ENCODE measurements around the gene BBX.

BBX gene

DNA sequence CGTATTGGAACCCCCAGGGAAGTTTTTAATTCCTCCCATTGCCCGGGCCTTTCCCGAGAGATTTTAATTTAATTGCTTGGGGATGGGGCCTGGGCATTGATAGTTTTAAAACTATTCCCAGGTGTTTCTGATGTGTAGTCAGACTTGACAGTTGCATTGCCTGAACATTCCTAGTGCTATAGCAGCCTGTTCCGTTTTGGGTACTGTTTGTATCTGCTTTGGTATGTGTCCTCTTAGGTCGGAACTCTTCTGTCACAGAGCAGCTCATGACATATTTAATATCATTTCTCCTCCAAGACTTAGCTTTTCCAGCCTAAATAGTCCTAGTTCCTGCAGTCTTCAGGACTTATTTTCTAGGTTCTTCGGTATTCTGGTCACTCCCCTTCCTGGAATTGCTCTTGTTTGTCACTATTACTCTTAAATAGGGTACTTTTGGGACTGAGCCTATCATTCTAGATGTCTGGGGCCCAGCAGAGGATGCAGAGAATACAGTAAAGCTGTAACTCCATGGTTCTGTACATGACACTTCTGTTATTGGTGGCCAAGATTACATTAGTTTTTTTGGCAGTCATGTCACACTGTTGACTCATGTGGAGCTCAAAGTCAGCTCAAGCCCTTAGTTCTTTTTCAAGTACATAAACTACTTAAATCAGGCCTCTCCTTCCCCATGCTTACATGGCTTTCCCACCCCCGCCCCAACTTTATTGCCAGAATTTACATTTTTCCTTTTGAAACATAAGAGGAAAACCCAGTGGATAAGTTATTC is 81.5 kb downstream of the BBX start:
- no peak for DNase-seq

DNA sequence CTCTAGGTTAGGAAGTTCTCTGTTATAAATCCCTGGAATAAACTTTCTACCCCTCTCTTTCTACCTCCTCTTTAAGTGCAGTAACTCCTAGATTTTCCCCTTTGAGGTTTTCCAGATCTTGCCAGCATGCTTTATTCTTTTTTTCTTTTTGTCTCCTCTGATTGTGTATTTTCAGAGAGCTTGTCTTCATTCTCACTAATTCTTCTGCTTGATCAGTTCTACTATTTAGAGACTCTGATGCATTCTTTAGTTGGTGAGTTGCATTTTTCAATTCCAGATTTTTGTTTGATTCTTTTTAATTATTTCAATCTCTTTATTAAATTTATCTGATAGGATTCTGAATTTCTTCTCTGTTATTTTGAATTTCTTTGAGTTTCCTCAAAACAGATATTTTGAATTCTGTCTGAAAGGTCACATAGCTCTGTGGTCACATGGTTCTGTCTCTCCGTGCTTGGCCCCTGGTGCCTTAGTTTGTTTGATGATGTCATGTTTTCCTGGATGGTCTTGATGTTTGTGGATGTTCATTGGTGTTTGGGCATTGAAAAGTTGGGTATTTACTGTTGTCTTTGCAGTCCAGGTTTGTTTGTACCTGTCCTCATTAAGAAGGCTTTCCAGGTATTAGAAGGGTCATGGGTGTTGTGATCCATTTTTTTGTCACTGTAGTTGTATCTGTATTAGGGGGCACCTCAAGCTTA is 89.2 kb downstream of the BBX start:
- no peak for DNase-seq

DNA sequence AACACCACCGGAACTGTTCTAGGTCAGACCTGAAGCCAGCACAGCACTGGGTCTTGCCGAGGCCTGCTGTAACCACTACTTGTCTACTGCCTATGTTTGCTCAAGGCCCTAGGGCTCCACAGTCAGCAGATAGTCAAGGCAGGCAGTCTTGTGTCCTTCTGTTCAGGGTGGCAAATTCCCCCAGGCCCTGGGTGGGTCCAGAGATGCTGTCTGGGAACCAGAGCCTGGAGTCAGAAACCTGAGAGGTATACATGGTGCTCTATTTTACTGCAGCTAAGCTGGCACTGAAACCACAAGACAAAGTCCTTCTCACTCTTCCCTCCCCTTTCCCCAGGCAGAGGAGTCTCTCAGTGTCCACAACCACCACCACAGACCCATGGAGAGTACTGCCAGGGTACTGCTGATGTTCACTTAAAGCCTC is 89.9 kb downstream of the BBX start:
- DNase-seq, result no peak

DNA sequence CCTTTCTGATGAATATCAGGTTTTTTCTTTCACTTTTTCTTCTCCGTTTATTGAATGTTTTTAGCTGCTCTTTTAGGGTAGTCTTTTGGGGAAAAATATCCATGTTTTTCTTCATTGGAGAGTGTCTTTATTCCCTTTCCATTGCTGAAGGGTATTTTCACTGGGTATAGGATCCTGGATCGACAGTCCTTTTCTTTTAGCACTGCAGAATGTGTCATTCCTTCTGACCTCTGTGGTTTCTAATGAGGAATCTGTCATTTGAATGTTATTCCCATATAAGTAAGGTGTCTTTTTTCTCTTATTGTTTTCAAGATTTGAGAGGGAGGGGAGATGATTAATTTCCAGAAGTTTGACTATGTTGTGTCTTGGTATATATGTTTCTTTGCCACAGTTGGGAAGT is 96.8 kb downstream of the BBX start:
- no peak for DNase-seq

DNA sequence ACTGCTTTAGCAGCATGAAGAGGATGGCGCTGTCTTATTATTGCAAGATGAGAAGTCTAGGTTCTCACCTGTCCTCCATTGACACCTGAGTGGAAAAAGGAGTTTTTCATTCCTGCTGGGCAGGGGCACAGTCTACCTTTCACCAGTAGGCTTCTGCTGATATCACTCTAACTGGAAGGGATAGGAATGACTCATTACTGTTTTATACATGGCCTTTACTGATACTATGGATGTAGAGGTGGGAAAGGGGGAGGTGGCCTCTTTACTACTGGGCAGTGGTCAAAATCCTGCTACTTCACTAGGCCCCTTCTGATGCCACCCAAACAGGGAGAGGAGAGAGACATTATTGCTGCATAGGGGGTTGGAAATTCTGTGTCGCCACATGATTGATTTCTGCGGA is 97.8 kb downstream of the BBX start:
- DNase-seq, result no peak

DNA sequence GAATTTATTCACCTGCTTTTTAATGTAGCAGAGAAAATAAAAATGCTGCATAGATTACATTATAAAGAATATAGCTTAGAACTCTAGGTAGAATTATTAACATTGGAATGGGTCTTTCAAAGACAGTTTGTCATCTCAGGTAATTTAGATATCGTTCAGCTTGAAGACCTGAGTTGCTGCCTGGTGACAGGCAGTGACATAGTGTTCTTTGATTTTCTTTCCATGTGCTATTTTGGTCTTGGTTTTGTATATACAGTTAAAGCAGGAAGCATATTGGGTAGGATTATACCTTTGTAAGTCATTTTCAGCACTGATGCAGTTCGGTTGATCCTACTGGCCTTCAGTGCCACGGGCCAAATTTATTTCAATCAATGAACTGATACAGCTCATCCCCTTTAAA is 98.7 kb downstream of the BBX start:
- DNase-seq, result no peak

DNA sequence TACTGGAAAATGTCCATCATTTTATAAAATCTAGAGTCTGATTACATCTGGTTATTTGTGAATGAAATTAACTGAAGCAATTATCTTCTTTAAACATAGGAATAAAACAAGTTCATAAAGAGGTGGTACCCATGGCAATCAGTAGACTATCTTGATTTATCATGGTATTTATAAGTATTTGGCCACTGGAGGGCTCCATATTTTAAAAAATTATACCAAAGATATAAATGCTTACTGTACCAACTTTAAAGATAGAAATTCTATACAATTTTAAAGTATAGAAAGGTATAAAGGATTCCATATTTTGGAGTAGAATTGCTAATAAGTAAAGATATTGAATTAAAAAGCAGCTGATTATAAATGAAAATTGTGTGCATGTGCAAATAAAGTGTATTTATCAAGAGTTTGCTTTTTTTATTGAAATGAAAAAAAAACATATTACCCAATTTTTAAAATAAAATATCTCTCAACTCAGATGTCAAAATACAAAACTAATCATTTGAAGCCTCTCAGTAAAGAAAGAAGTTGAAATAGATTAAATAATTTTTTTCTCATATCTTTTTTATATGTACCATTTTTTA is 105.3 kb downstream of the BBX start:
- no peak for DNase-seq

DNA sequence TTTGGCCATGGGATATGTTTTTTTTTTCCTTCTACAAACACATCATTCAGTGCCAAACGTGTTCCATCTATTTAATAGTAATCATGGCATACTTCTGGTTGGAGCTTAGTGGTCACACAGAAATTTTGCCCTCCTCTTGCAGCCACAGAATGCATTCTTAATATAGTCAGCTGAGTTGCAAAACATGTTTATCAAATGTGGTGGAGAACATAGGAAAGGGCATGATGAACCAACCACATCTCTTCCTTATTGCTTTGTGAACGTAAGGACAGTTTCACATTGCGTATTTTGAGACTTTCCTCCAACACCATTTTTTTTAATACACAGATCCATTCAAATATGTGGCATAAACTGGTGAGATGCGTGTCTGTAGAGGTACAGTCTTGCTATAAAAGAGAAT is 106.8 kb downstream of the BBX start:
- DNase-seq, result no peak

DNA sequence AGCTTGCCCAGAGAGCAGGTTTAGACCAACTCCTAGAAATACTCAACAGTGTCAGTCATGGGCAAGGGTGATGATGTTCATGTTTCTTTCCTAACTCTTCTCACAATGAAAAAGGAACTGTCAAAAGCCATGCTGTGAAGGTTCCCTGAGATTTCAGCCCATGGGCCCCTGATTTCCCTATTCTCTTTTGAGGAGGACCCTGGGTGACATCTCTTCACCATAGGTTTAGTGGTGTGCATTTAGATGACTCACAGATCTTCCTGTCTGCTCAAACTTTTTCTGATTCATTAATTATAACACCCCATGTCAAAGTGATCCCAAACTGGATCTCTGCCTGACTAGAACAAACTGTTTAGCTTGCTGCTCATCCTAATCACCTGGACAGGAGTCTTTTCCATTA is 108.0 kb downstream of the BBX start:
- DNase-seq, result no peak

DNA sequence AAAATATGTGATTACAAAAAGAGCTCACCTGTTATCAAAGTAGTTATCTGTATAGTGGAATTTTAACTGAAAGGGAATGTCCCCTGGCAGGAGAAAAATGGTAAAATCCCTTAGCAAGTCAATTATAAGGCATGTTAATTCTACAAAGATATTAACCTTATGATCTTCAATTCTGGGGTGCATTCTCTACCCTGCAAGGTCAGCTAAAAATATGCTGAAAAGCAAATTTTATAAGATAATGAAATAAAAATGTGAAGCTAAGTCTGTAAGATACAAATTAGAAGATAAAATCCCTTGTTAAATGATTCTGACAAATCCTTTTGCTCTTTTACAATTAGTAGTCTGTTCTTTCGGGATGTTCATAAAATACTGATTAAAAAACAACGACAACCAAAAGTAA is 109.8 kb downstream of the BBX start:
- no peak for DNase-seq

DNA sequence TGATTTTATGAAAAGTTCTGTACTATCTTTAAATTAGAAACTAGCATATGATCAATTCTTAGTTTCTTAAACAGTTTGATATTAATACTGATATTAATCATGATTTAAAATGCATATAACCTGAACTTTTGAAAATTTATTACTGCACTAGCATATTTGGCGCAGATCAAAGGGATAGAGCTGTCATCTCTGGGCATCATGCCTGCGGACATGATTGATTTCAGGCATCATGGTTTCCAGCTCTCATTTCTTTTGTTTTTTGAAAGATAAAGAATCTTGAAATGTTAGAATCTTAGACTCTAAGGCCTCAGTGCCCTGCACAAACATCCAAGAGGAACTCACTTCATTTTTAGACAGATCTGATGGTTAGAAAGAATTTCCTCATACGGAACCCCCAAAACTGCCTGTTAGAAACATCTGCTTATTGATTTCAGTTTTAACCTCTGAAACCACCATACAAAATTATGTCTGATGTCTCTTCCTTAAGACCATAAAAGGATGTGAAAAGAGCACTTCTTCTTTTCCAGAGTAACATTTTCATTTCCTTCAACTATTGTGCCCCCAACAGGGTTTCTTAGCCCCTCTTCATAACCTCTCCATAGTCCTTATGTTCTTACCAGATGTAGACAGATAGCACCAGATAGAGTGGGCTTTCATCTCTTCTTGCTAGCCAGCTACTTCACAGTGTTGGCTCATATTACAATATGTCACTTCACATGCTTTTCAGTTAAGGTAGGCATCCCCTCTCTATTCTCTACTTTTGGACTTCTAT is 110.8 kb downstream of the BBX start:
- DNase-seq, result no peak

DNA sequence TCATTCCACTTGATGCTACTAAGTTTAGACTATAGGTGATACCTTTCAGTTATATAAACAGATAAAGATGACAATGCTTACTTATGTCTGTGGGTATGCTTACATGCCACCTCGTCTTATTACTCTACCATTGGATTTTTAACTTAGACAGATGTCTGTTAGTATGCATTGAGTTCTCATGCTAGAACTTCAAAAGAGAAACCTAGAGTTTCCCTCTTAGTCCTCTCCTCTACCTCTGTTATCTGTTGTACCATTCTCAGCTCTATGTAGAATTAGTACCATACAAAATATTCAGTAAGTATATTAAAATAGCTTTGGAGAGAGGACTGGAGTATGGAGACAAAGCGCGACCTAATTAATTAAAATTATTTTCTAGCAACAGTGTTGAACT is 111.3 kb downstream of the BBX start:
- DNase-seq, result no peak

DNA sequence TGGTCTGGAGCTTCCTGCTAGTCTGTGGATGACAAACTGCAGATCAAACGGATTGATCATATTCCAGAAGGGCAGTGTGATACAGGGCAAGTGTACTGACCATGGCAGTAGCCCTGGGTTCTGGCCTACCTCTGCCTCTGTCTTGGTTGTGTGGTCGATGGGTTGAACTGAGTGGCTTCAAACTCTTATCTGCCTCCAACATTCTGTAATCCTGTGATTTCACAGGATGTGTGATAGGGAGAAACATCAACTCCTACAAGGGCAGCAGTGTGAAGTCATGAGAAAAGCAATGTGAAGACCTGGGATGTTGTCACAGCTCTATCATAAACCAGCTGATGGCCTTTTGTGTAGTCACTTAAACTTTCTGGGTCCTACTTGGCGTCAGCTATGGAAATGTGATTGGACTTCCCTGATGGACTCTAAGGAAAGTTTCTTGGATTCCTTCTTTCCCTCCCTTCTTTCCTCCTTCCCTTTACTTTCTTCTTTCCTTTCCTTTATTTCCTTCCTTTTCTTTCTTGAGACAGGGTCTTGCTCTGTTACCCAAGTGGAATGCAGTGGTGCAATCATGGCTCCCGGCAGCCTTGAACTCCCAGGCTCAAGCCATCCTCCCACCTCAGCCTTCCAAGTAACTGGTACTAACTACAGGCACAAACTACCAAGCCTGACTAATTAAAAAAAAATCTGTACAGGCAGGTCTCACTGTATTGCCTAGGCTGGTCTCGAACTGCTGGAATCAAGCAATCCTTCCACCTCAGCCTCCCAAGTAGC is 114.8 kb downstream of the BBX start:
- DNase-seq, result no peak

DNA sequence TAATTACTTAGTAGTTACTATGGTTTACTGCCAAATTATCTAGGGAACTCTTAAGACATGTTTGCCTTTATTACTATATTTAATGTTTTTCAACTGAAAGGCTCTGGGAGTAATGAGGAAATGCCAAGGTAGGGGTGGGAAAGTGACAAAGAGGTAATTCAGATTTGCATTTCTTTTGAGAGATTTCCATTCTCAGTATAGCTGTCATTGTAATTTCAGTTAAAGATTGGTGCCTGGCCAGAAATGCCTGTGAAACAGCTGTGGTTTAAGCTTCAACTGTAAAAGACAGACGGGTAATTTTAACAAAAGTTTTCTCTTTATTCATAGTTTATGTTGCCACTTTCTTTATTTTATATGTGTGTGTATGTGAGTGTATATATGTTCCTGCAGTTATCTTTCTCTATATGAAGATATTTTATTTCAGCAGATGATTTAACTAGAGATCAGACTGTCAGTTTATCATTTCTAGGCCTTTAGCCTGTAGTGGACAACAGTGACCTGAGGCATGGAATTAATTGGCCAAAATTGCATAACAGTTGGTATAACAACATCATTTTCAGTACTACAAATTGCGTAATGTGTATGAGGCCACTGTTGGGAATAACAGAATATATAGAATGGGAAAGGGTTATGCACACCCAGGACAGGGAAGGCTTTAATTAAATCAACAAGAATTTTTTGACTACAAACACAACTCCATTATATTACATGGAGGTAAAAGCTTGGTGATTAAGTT is 119.0 kb downstream of the BBX start:
- no peak for DNase-seq

DNA sequence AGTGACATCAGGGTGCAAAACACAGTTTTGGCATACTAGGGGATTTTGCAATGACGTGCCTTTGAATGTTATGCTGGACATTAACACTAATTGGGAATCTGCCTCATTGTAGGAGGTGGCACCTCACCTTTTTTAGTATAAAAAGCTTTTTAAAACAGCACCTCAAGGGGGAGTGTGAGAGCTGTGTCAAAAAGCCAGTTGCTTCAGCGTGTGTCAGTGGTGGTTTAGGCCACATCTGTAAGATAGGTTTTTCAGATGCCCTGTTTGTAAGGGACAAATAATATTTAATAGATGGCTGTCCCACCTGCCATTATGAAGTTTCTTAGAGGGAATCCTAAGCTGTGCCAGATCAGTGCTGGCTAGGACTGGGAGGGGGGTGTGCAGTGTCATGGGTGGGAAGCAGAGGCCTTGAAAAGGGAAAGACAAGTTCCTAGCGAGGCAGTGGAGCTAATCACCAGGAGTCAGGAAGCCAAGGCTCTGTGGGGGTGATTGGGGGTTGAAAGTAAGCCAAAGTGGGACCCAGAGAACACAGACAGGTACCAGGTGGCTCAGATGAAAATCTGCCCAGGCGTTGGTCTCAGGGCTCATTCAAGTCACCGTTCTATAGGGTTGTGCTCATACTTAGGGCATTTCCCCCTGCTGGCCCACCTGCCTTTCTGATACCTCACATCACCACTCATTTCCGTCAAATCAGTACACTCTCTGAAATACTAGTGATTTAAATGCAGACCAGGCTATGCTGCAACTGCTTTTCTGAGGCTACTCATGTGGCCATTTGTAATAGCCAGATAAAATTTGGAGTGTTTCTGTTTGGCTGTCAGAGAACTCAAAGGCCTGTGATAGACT is 120.5 kb downstream of the BBX start:
- DNase-seq, result no peak

DNA sequence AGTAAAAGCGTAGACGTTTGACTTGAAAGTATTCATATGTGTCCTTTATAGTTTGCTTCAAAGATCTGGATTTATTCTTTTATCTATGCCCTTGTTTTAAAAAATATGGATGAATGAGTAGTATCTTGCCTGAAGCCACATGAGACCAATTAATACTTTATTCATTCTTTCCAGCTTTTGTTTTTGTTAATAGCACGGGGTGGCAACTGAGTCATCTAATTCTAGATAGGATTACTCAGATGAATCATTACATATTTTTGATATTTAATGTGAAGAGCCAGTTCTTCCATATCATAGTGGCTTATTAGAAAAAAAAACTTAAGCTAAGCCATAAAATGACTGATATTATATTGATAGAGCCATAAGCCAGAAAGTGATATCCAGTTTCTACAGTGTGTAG is 121.9 kb downstream of the BBX start:
- DNase-seq, result no peak

DNA sequence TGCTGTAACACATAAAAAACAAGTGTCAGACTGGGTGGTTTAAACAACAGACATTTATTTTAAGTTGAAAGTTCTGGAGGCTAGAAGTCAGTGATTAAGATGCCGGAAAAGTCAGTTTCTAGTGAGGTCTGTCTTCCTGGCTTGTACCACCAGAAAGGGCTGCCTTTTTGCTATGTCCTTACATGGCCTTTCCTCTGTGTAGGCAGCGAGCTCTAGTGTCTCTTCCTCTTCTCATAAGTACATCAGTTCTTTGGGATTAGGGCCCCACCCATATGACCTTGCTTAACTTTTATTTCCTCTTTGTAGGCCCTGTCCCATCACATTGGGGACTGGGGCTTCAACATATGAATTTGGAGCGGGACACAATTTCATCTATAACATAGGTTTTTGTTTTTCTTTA is 128.0 kb downstream of the BBX start:
- DNase-seq, result no peak

DNA sequence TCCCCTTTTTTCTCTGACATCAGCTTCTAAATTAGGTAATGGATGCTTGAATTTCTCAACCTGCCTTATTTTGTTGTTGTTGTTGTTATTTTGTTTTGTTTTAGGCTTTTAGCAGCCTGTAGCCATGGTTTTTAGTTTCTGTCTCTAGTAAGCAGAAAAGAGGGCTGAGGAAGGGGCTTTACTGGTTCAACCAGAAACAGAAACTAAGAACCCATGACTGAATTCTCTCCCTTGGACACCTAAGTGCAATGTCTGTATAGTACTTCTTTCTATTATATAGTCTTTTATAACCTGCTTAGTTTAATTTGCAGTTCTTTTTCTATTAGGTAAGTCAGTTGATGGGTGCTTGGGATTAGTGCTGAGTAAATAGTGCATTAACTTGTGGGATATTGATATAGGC is 129.0 kb downstream of the BBX start:
- DNase-seq, result no peak

DNA sequence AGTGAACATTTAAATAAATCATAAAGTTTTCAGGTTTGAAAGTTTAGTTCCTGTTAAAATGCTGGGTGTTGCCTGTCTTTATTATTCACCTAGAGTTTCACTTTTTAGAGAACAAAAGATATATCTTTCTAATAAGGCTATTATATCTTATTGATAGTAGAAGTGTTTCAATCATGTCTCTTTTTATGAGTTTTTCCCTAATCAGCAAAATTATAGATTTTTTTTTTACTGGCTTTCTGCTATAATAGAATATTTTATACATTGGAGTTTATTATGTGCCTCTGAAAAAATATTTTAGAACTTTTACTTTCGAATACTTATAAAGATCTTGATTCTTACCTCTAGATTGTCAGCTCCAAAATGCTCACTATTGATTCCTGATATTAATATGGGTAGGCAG is 131.5 kb downstream of the BBX start:
- no peak for DNase-seq

DNA sequence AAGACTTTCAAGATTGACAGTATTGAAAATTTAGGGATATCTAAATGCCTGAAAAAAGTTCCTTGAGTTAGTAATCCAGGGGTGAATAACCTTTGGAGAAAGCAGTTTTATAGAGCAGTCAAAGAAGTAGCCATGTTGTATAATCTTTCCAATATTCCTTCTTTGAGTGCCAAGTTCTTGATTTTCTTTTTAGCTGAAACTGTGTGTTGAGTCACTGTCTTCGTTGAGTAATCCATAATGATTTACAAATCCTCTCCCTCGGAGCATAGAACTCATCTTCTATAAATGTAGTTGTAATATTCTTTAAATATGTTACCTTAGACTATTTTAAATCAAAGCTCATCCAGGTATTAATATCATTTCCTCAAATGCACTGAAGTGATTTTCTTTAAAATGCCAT is 135.2 kb downstream of the BBX start:
- no peak for DNase-seq

DNA sequence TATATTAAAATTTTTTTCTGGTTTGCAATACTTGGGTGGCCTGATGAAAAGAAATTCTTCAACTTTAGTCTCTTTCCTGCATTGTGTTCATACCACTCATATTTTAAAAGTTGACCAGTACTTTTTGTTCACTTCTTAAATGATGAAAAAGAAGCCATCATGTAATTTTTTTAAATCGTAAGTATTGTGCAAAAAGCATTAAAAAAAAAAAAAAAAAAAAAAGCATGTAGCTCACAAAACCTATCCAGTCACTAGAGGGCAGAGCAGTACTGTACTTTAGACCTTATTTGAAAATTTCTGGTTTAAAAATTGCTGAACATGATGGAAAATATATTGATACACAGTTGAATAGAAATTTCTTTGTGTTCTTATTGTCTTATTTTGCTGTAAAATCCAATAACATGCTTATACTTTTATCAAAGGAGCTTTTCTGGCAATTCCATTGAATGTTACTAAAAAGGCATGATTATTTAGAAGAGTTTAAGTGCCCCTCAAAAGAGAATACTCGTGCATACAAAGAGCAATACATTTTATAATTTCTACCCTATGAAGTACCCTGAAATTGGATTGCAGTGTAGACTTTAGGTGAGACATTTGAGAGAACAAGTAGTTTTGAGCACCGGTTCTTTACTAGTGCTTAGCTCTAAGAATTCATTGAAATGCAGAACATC is 137.7 kb downstream of the BBX start:
- peak in 1 of 2 experiments; percentile 15 for DNase-seq

Measured in SHP77 (cell line).